GM12878 (cell line): ENCODE data around the gene CBX2. TPM values are rescaled to one million over a fixed set of nuclear protein-coding genes. Genes with fewer than 3 reads are reported as not detected.

ENCODE experiments used
- CBFB ChIP-seq: IDR thresholded peaks from 2 replicates; pipeline ENCODE4 v1.6.1; 2016; ENCODE audit warnings: antibody characterized with exemption, low read depth
- CHD2 ChIP-seq: IDR thresholded peaks from 2 replicates; pipeline ENCODE4 v1.6.1; 2011; ENCODE audit warnings: low read depth, low read length, improper control_type of control experiment, borderline replicate concordance
- CTCF ChIP-seq, 3 experiments: IDR thresholded peaks in 2 of 3; conservative IDR thresholded peaks in 1 of 3; 2 replicates each; pipeline ENCODE4 v1.5.1; 2011; ENCODE audit warnings: low read depth in 3 of 3, low read length in 3 of 3, mild to moderate bottlenecking in 3 of 3, control low read depth in 2 of 3, moderate library complexity in 2 of 3, inconsistent platforms in 1 of 3, mixed read lengths in 1 of 3; ENCODE audit not compliant: control insufficient read depth in 2 of 3, insufficient read depth in 1 of 3; ENCODE audit errors: extremely low read depth in 1 of 3
- MYB ChIP-seq: fragments of 150-350 bp; IDR thresholded peaks from 2 replicates; pipeline ENCODE4 v1.6.1; 2014; ENCODE audit warnings: mild to moderate bottlenecking, low read depth, low read length, borderline replicate concordance
- SUZ12 ChIP-seq: fragments of 200-600 bp; sonication (generic); IDR thresholded peaks from one replicate; pipeline ENCODE4 v1.6.1; 2018; ENCODE audit warnings: antibody characterized with exemption, mild to moderate bottlenecking; ENCODE audit not compliant: unreplicated experiment
- ZBTB11 ChIP-seq: fragments of 450-650 bp; formaldehyde crosslinking; IDR thresholded peaks from 2 replicates; pipeline ENCODE4 v1.5.0; 2022; ENCODE audit warnings: mild to moderate bottlenecking, missing genetic modification characterization
- ZNF207 ChIP-seq: fragments of 450-650 bp; IDR thresholded peaks from 2 replicates; pipeline ENCODE4 v1.6.1; 2014; ENCODE audit warnings: antibody characterized with exemption, mild to moderate bottlenecking, borderline replicate concordance
- polyA plus RNA-seq, 11 experiments: library from polyadenylated mRNA; depleted of rRNA in 4 of 11; unstranded in 6 of 11; stranded (reverse) in 5 of 11; fragments of >200 nt; fragmentation: Nextera tagmentation in 4 of 11; fragmentation: Illumina TruSeq in 1 of 11; extraction: Ambion mirVana in 4 of 11; extraction: Trizol in 1 of 11; gene quantifications; 1 replicate in 1 of 11; 2 replicates in 10 of 11; pipeline versions ENCODE4 v1.2.1 to v1.2.3, GENCODE V29; 2011 to 2016; ENCODE audit warnings: inconsistent platforms in 2 of 11, missing spikeins in 2 of 11, low read depth in 1 of 11
- total RNA-seq, 4 experiments: library from RNA; depleted of rRNA in 3 of 4; stranded (reverse); fragments of >200 nt in 3 of 4; fragmentation: Illumina TruSeq in 1 of 4; extraction: Trizol in 1 of 4; gene quantifications; 2 replicates each; pipeline versions ENCODE4 v1.2.1 to v1.2.3, GENCODE V29; 2013 to 2021

The CBX2 gene
- total and polyA plus RNA-seq, 10 of the 15 experiments (the other 5 are each of a cell fraction or from before 2014, with no cell fraction given) = 0.35 to 7.5 (median 4.2) TPM

- TF ChIP-seq CTCF (IDR thresholded peaks at IDR 0.05 in 2 of 3, conservative IDR thresholded peaks at IDR 0.05 in 1 of 3; ENCODE audit: control insufficient read depth in 2 of 3, extremely low read depth in 1 of 3, insufficient read depth in 1 of 3, low read depth in 3 of 3, low read length in 3 of 3) (no peak), ZNF207 (no peak), SUZ12 (no peak), CBFB (no peak), ZBTB11 (CRISPR knock-in tag) (no peak), MYB (no peak), CHD2 (no peak)
- TF ChIP-seq, all 136 proteins: peak for 0
Observed at GRCh38 chr17:79835953-79836509, 58.1 kb downstream of the CBX2 start (continued).
